ENCODE data around the gene XRRA1.
A peak's percentile ranks its signal among the peaks of the same experiment; 100 is the strongest.
"Not testable (repeated sequence)": the region's sequence is repeated elsewhere in the genome, so short reads cannot be mapped to it uniquely, and the experiment has no call there.

Gene XRRA1

GRCh38 chr11:74948898-74949752 is at the start of gene XRRA1, which contains the start of gene SPCS2:
Gene XRRA1 (minus strand): TSS chr11:74949091. CDS start chr11:74940878, 8,213 bp downstream.
Gene SPCS2 (plus strand): TSS chr11:74949266. CDS start chr11:74949286, 20 bp downstream.
- peak; percentile 96 for DNase-seq

DNA sequence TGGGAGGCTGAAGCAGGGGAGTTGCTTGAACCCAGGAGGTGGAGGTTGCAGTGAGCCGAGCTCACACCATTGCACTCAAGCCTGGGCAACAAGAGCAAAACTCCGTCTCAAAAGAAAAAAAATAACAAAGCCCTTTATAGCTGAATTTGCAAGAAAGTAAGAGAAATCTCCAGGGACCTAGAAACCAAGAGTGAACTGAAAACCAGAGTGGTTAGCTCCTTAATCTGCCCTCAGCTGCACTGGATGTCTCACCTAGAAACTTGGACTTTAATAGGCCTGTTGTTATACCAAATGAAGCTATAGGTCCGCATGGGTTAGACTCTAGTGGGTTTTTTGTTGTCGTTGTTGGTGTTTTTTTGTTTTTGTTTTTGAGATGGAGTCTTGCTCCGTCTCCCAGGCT is 44.0 kb upstream of the XRRA1 start:
- DNase-seq: no peak

- DNase-seq: no peak
Observed at GRCh38 chr11:74990941-74991340, 42.0 kb upstream of the XRRA1 start.

- not testable (repeated sequence) for DNase-seq
Observed at GRCh38 chr11:74990150-74990549, 41.3 kb upstream of the XRRA1 start.

DNA sequence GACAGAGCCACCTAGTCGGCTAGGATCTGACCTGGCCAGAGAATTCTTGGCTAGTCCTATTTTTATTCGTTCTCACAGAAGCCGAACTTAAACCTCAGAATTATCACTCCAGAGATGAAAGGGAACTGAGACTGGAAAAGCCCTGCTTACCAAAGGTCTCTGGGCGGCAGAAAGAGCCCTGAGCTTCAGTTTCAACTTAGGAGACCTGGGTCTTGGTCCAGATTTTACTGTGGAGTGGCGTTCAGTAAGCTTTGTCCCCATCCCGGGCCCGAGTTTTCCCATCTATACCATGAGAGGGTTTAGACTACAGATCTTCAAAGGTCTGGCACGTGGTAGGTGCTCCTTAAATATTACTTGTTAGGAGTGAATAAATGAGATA is 40.4 kb upstream of the XRRA1 start:
- no peak for DNase-seq

DNA sequence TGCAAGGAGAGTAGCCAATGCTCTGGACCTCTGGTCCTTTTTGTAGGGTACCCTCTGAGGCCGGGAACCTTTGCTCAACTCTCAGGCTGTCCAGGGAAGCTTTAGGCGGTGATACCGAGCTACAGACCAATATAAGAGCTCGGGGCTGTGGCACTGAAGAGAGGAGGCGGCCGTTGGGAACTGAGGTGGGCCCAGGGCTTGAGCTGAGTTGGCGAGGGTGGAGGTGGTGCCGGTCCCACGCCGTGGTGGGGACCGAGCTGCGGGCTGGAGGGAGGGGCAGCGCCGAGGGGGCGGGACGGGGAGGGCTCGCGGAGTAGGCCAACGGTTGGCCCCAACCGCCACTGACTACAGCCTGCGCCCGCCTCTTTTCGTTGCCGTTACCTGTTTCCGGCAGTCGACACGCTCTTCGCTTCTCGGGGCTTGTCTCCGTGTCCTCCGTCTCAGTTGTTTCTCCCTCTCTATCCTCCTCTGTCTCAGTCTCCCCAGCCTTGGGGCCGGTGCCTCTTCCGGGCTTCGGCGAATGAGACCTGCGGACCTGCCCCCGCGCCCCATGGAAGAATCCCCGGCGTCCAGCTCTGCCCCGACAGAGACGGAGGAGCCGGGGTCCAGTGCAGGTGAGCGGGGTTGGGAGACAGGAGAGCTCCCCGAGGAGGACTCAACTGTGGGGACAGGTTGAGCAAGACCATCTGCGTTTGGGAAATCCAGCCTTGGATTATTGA is 39.8 kb upstream of the XRRA1 start, which contains the start of gene NEU3:
NEU3 (plus strand) TSS at position 393 of the 719 bp plus-strand sequence; CDS start at position 521, 128 bp downstream.
- peak; percentile 86 for DNase-seq

DNA sequence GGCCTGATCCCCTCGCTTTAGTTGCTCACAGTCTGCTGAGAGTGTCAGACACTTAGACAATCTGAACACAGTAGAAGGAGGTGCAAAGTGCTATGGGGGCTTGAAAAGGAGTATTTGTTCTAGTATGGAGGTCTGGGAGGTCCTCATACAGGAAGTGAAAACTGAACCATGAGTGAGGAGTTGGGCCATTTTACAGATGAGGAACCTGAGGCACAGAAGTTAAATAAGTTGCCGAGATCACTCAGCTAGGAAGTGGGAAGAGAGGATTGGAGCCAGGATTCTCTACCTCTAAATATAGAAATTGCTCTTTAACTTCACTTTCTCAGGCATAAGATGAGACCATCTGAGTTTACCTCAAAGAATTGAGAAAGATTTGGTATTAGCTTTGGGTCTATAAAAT is 35.8 kb upstream of the XRRA1 start:
- DNase-seq: no peak

DNA sequence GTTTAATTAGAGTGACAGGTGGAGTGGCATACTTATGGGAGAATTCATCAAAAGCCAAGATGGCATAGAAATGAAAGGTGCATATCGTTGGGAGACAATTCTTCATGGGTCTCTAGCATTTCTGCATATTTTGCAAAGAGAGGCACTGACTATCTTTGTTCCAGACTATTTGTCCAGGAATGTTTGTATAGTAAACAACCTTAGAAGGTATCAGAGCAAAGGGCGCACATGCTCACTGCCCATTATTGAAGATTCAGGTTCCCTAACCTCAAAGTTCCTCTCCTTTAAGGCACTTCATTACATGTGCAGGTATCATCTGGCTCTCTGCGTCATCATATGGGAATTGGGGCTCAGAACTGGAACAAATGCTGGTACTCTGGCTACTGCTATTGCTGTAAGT is 35.2 kb upstream of the XRRA1 start:
- no peak for DNase-seq

GRCh38 chr11:74981888-74982287 is 33.0 kb upstream of the XRRA1 start:
- DNase-seq: no peak

DNA sequence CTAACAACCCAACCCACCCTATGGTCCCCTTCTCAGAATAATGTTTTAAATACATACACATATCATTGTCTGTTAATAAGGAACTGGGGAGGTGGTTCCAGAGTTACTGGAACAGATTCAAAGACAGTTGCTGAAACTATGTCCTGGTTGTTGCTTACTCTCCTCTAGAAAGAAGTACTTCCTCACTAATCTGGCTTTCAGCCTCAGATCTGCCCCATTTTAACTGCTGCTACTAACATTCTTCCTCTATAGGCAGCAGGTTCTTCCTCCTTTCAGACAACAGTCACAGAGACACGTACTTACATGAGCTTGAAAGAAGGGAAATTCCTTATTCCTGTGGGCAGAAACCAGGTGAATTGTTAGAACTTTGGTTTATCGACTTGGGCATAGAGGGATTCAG is 31.7 kb upstream of the XRRA1 start:
- DNase-seq: no peak

GRCh38 chr11:74978041-74978440 is 29.1 kb upstream of the XRRA1 start:
- no peak for DNase-seq

GRCh38 chr11:74971424-74971823 is 22.5 kb upstream of the XRRA1 start:
- DNase-seq: no peak

GRCh38 chr11:74970852-74971395 is 22.0 kb upstream of the XRRA1 start:
- DNase-seq: no peak

DNA sequence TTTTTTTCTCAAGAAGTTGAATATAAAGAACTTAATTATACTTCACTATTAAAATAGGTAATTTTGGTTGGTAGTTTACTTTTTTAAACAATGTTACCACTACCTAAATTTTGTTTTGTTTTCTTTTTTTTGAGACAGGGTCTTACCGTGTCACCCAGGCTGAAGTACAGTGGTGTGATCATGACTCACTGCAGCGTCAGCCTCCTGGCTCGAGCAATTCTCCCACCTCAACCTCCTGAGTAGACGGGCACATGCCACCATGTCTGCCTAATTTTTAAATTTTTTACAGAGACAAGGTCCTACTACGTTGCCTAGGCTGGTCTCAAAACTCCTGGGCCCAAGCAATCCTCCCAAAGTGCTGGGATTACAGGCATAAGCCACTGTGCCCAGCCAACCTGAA is 17.8 kb upstream of the XRRA1 start:
- DNase-seq: no peak

- DNase-seq: not testable (repeated sequence)
Observed at GRCh38 chr11:74960128-74960527, 11.2 kb upstream of the XRRA1 start.

DNA sequence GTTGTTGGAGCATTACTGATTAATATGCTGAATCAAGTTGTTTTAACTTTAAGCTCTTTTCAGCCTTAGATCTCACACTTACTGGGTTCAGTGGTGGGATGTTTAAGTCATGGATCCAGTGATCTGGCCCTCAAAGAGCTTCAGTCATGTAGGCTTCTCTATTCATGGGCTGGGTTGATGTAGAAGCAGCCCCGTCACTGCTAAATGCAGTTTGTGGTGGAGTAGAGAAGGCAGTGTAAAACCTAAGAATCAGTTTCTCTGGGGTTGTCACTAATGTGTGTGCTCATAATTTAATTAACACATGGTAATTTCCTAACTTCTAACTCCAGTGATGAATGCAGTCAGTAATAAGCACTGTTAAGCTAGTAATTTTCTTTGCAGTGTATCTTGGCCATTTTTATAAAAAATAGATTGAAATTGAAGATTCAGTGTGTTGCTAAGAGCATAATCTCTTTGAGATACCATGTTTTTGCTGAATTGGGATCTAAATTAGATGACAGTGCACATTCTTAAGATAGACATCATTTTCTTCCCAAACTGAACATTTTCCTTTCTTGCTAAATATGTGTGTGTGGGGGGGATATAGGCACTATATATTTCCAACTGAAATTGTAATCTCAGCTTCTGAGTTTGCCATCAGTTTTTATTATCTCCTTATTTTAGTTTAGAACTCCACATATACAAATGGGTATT is 9.2 kb upstream of the XRRA1 start:
- no peak for DNase-seq

- DNase-seq: no peak
Observed at GRCh38 chr11:74956397-74957015, 7.6 kb upstream of the XRRA1 start.

- DNase-seq: no peak
Observed at GRCh38 chr11:74954199-74954598, 5.3 kb upstream of the XRRA1 start.

DNA sequence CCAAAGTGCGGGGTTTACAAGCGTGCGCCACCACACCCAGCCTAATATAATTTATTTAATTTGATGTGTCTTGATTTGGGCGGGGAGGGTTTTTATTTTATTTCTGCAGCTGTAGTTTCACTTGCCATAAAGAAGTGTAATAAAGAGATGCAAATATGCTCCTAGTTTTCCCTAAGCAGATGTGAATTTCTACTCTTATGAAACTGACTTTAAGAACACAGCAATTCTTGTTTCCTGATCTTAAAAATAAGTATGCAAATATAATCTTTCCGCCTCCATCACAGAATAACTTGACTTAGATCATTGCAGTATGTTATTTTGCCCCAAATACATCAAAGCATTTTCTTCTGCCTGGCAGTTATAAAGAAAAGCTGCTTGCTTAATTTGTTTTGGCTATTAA is 4.6 kb upstream of the XRRA1 start:
- DNase-seq: no peak

- no peak for DNase-seq
Observed at GRCh38 chr11:74952752-74953151, 3.9 kb upstream of the XRRA1 start.

GRCh38 chr11:74951226-74951625 is 2.3 kb upstream of the XRRA1 start:
- DNase-seq: no peak

DNA sequence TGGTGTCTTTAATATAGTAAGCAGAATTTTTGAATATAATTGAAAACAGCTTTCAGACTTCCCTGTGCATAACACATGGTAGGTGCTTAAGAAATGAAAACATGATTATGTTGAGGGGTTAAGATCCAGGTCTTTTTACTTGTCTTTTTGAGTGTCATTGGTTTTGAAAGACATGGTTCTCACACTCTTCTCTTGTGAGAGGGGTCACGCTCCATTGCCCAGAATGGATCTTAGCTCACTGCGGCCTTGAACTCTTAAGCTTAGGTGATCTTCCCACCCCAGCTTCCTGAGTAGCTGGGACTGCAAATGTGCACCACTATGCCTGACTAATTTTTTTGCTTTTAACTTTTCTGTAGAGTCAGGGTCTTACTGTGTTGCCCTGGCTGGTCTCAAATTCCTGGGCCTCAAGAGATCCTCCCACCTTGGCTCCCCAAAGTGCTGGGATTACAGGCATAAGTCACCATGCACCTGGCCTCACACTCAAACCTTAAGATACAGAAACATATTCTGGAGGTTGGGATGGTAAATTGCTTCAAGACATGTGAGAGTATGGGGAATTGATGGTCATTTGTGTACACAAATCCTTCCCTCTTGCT is 1.6 kb upstream of the XRRA1 start:
- DNase-seq: no peak
